GM12878 (cell line): Measurements from ENCODE around the gene CNGA1. TPM values are rescaled to one million over a fixed set of nuclear protein-coding genes. Genes with fewer than 3 reads are reported as not detected.

ENCODE experiments used
- ATAC-seq: fragments of 200-7000 bp; cut with Tn5 transposase; 3 replicates; pipeline ENCODE4 v1.9.1; 2020; ENCODE audit warnings: mild to moderate bottlenecking, moderate library complexity
- BruUV-seq: library from RNA; stranded (reverse); fragments of 400-500 nt; replicated peaks from 2 replicates; lab custom pipeline; 2021; lab: Mats Ljungman, UMichigan
- CTCF ChIA-PET: fragments of 300-600 bp; sonication (Branson Sonifier 250); formaldehyde crosslinking; extraction: SDS; loops from one replicate; lab custom pipeline; 2021; ENCODE audit warnings: inconsistent platforms; lab: Yijun Ruan, JAX
- POLR2A ChIA-PET: fragments of 350-600 bp; formaldehyde crosslinking; extraction: SDS; loops from one replicate; lab custom pipeline; 2021; ENCODE audit warnings: inconsistent platforms; lab: Charles Lee
- RAD21 ChIA-PET: fragments of 300-600 bp; sonication (Branson Sonifier 250); formaldehyde crosslinking; loops from one replicate; lab custom pipeline; 2023; ENCODE audit warnings: antibody characterized with exemption; ENCODE audit not compliant: unreplicated experiment; lab: Charles Lee
- SMC1A ChIA-PET: fragments of 300-600 bp; sonication (Branson Sonifier 250); formaldehyde crosslinking; loops from one replicate; lab custom pipeline; 2023; ENCODE audit not compliant: unreplicated experiment, uncharacterized antibody; lab: Charles Lee
- DNase-seq: peaks from one replicate; pipeline ENCODE4 v3.0.0-alpha.2; 2011; ENCODE audit warnings: low read depth, low spot score
- FAIRE-seq: peaks from 3 replicates; lab custom pipeline; 2011; peaks lifted over from hg19 to GRCh38; lab: Jason Lieb, UNC
- H2AFZ ChIP-seq: 2 replicates; pipeline ENCODE4 v1.6.0; 2011; ENCODE audit warnings: low read depth, low read length, control low read depth; ENCODE audit not compliant: control insufficient read depth
- H3K27ac ChIP-seq: 2 replicates; pipeline ENCODE4 v1.5.1; 2011; ENCODE audit warnings: control low read depth; ENCODE audit not compliant: control insufficient read depth, insufficient read depth
- H3K27me3 ChIP-seq, 2 experiments: replicated peaks in 1 of 2; 2 replicates each; pipeline versions ENCODE4 v1.6.0 to v1.6.1; 2011; ENCODE audit warnings: low read length in 1 of 2; ENCODE audit not compliant: control insufficient read depth in 2 of 2, insufficient read depth in 2 of 2
- H3K36me3 ChIP-seq, 2 experiments: 2 replicates each; pipeline ENCODE4 v1.5.1; 2011; ENCODE audit warnings: low read length in 1 of 2; ENCODE audit not compliant: control insufficient read depth in 2 of 2, insufficient read depth in 2 of 2
- H3K4me1 ChIP-seq: 2 replicates; pipeline ENCODE4 v1.6.1; 2011; ENCODE audit warnings: mild to moderate bottlenecking, low read length, moderate library complexity, mixed read lengths; ENCODE audit not compliant: control insufficient read depth, insufficient read depth
- H3K4me2 ChIP-seq: 2 replicates; pipeline ENCODE4 v1.6.0; 2011; ENCODE audit warnings: control low read depth; ENCODE audit not compliant: control insufficient read depth, insufficient read depth
- H3K4me3 ChIP-seq: fragments of 200-600 bp; sonication (generic); 2 replicates; pipeline ENCODE4 v1.5.1; 2016
- H3K79me2 ChIP-seq: 2 replicates; pipeline ENCODE4 v1.6.0; 2011; ENCODE audit warnings: low read length; ENCODE audit not compliant: control insufficient read depth, insufficient read depth
- H3K9ac ChIP-seq: 2 replicates; pipeline ENCODE4 v1.8.0; 2011; ENCODE audit warnings: low read length, control low read depth, mixed read lengths; ENCODE audit not compliant: control insufficient read depth, insufficient read depth
- H3K9me3 ChIP-seq: replicated peaks from 3 replicates; pipeline ENCODE4 v1.5.1; 2011; ENCODE audit warnings: mild to moderate bottlenecking, low read length; ENCODE audit not compliant: control insufficient read depth, insufficient read depth
- H4K20me1 ChIP-seq: 2 replicates; pipeline ENCODE4 v1.6.0; 2011; ENCODE audit not compliant: control insufficient read depth, insufficient read depth
- BACH1 ChIP-seq: fragments of 450-650 bp; IDR thresholded peaks from 2 replicates; pipeline ENCODE4 v1.6.1; 2017; ENCODE audit warnings: mild to moderate bottlenecking, borderline replicate concordance
- HDAC2 ChIP-seq: fragments of 200-600 bp; sonication (generic); IDR thresholded peaks from 2 replicates; pipeline ENCODE4 v1.6.1; 2017
- IKZF2 ChIP-seq, 2 experiments: fragments of 450-650 bp; IDR thresholded peaks; 2 replicates each; pipeline ENCODE4 v1.6.1; 2017; ENCODE audit warnings: mild to moderate bottlenecking in 2 of 2, moderate library complexity in 2 of 2
- IRF4 ChIP-seq: IDR thresholded peaks from 2 replicates; pipeline ENCODE4 v1.6.1; 2011; ENCODE audit warnings: low read depth, low read length
- KAT2A ChIP-seq: conservative IDR thresholded peaks from 2 replicates; pipeline ENCODE4 v1.6.1; 2011; ENCODE audit warnings: low read depth, low read length; ENCODE audit not compliant: control insufficient read depth
- KLF5 ChIP-seq: fragments of 450-650 bp; IDR thresholded peaks from 2 replicates; pipeline ENCODE4 v1.6.1; 2014; ENCODE audit warnings: mild to moderate bottlenecking; ENCODE audit not compliant: partially characterized antibody
- LARP7 ChIP-seq: fragments of 450-650 bp; IDR thresholded peaks from 2 replicates; pipeline ENCODE4 v1.6.1; 2017; ENCODE audit warnings: mild to moderate bottlenecking
- MEF2B ChIP-seq: fragments of 450-650 bp; IDR thresholded peaks from 2 replicates; pipeline ENCODE4 v1.6.1; 2018; ENCODE audit warnings: mild to moderate bottlenecking, moderate library complexity; ENCODE audit not compliant: partially characterized antibody, poor library complexity, severe bottlenecking
- MTA2 ChIP-seq: fragments of 450-650 bp; IDR thresholded peaks from 2 replicates; pipeline ENCODE4 v1.6.1; 2016; ENCODE audit warnings: low read depth, mild to moderate bottlenecking, moderate library complexity
- MXI1 ChIP-seq: fragments of 150-350 bp; IDR thresholded peaks from 2 replicates; pipeline ENCODE4 v1.6.1; 2011; ENCODE audit warnings: low read depth, mild to moderate bottlenecking, inconsistent platforms, low read length, improper control_type of control experiment
- NBN ChIP-seq: fragments of 450-650 bp; IDR thresholded peaks from 2 replicates; pipeline ENCODE4 v1.6.1; 2016
- NFYA ChIP-seq: IDR thresholded peaks from 2 replicates; pipeline ENCODE4 v1.6.1; 2011; ENCODE audit warnings: low read depth, mild to moderate bottlenecking, low read length, improper control_type of control experiment, borderline replicate concordance
- NR2F1 ChIP-seq: fragments of 450-650 bp; conservative IDR thresholded peaks from 2 replicates; pipeline ENCODE4 v1.6.1; 2017; ENCODE audit warnings: mild to moderate bottlenecking
- POLR2AphosphoS2 ChIP-seq: IDR thresholded peaks from 2 replicates; pipeline ENCODE4 v1.6.1; 2011; ENCODE audit warnings: low read depth, mild to moderate bottlenecking, low read length, improper control_type of control experiment, moderate library complexity
- RAD21 ChIP-seq: IDR thresholded peaks from 2 replicates; pipeline ENCODE4 v1.6.1; 2011; ENCODE audit warnings: mild to moderate bottlenecking, low read depth, low read length, moderate library complexity; ENCODE audit not compliant: insufficient read depth
- SMAD1 ChIP-seq: fragments of 450-650 bp; IDR thresholded peaks from 2 replicates; pipeline ENCODE4 v1.6.1; 2018; ENCODE audit warnings: mild to moderate bottlenecking, low read depth; ENCODE audit not compliant: partially characterized antibody
- SMAD5 ChIP-seq: IDR thresholded peaks from 2 replicates; pipeline ENCODE4 v1.6.1; 2016; ENCODE audit warnings: antibody characterized with exemption, low read depth
- TCF3 ChIP-seq: IDR thresholded peaks from 2 replicates; pipeline ENCODE4 v1.6.1; 2012; ENCODE audit warnings: low read depth, mild to moderate bottlenecking, low read length, borderline replicate concordance; ENCODE audit not compliant: insufficient read depth
- ZNF207 ChIP-seq: fragments of 450-650 bp; IDR thresholded peaks from 2 replicates; pipeline ENCODE4 v1.6.1; 2014; ENCODE audit warnings: antibody characterized with exemption, mild to moderate bottlenecking, borderline replicate concordance
- ZNF217 ChIP-seq: fragments of 450-650 bp; IDR thresholded peaks from 2 replicates; pipeline ENCODE4 v1.6.1; 2017; ENCODE audit warnings: antibody characterized with exemption, mild to moderate bottlenecking
- ZNF622 ChIP-seq: fragments of 450-650 bp; IDR thresholded peaks from 2 replicates; pipeline ENCODE4 v1.6.1; 2017; ENCODE audit warnings: mild to moderate bottlenecking, inconsistent platforms
- WGBS: methylation state at CpG from one replicate; pipeline ENCODE4 v1.1.6; 2016; ENCODE audit warnings: low lambda C conversion rate; ENCODE audit not compliant: insufficient replicate concordance, insufficient coverage; ENCODE audit errors: missing lambda C conversion rate; 5-methylcytosine and 5-hydroxymethylcytosine counted together
- in situ Hi-C: fragments of 300-500 bp; cut with MboI; formaldehyde crosslinking; loops from 9 replicates; pipeline ENCODE4 v1.14.3; 2018; ENCODE audit warnings: mixed read lengths
- intact Hi-C: fragments of 100-400 bp; cut with micrococcal nuclease; formaldehyde crosslinking; loops from one replicate; pipeline ENCODE4 v1.14.2; 2022; ENCODE audit not compliant: unreplicated experiment
- polyA plus RNA-seq, 11 experiments: library from polyadenylated mRNA; depleted of rRNA in 4 of 11; unstranded in 6 of 11; stranded (reverse) in 5 of 11; fragments of >200 nt; fragmentation: Nextera tagmentation in 4 of 11; fragmentation: Illumina TruSeq in 1 of 11; extraction: Ambion mirVana in 4 of 11; extraction: Trizol in 1 of 11; gene quantifications; 1 replicate in 1 of 11; 2 replicates in 10 of 11; pipeline versions ENCODE4 v1.2.1 to v1.2.3, GENCODE V29; 2011 to 2016; ENCODE audit warnings: inconsistent platforms in 2 of 11, missing spikeins in 2 of 11, low read depth in 1 of 11
- total RNA-seq, 4 experiments: library from RNA; depleted of rRNA in 3 of 4; stranded (reverse); fragments of >200 nt in 3 of 4; fragmentation: Illumina TruSeq in 1 of 4; extraction: Trizol in 1 of 4; gene quantifications; 2 replicates each; pipeline versions ENCODE4 v1.2.1 to v1.2.3, GENCODE V29; 2013 to 2021
- TF ChIP-seq, protein P1 (sequence below): IDR thresholded peaks from 2 replicates; pipeline ENCODE4 v1.6.1; 2012; ENCODE audit warnings: low read depth, low read length, improper control_type of control experiment
- TF ChIP-seq, protein P2 (sequence below): IDR thresholded peaks from 2 replicates; pipeline ENCODE4 v1.6.1; 2012; ENCODE audit warnings: low read length, inconsistent platforms

CNGA1 gene
- total and polyA plus RNA-seq, 10 of the 15 experiments (the other 5 are each of a cell fraction or from before 2014, with no cell fraction given): 0.38 to 14.2 (median 5.1) TPM

DNA sequence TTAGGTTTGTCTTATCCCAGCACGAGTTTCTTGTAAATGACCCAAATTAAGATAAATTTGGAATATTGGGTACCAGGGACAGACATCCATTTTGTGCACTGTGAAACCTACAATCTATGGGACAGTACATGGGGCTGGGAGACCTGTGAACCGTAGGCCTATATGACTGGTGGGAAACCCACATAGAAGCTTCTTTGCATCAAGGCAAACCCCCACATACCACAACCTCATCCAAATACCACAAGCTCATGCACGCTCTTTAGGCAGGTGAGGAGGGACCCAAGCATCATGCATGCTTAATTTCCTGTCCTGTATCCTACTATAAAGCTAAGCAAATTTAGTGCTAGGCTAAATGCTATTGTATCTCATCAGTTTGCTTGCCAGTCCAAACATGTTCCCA lies 47.9 kb upstream of the CNGA1 start:
- ATAC-seq (peak; percentile 66), FAIRE-seq (peak; percentile 77), DNase-seq (no peak)
- POLR2A ChIA-PET: no interaction called here
- intact Hi-C loops: loop anchor here (1.0 kb wide), 1 partner anchor 17 kb away; no protein-coding TSS in a partner anchor
- CTCF ChIA-PET: interaction anchor here (1.6 kb wide), 1 partner anchor 32 kb away, joined by 5 read pairs; no protein-coding TSS in a partner anchor
- H3K79me2 ChIP-seq: no peaks in the 10 kb centered on the region
- H3K27me3 ChIP-seq: no peaks in the 10 kb centered on the region
- H3K36me3 ChIP-seq: no peaks in the 10 kb centered on the region
- H3K9ac ChIP-seq: no peak overlapping the region
- SMC1A ChIA-PET: interaction anchor here (0.6 to 2.6 kb wide), 4 partner anchors 15 to 53 kb away, joined by 3 to 10 read pairs (median 6); no protein-coding TSS in a partner anchor
- WGBS: 35% methylated on average over 3 of the region's 3 CpGs
- no peak overlapping the region; the same call in 1 of the 2 replicates for H2AFZ ChIP-seq
- peaks cover 4% of the 10 kb centered on the region; the same call in 2 of the 3 replicates for H3K9me3 ChIP-seq
- BruUV-seq: TSS peak; percentile 49
- no peak overlapping the region for H3K4me3 ChIP-seq
- in situ Hi-C loops: no loop called here
- H4K20me1 ChIP-seq: no peaks in the 10 kb centered on the region
- peaks cover 26% of the 10 kb centered on the region for H3K4me1 ChIP-seq
- RAD21 ChIA-PET: interaction anchor here (1.5 to 3.4 kb wide), 3 partner anchors 16 to 61 kb away, joined by 3 to 14 read pairs (median 7); no protein-coding TSS in a partner anchor
- peak overlapping the region; percentile 42; the same call in 1 of the 2 replicates for H3K27ac ChIP-seq
- no peak overlapping the region; the same call in 1 of the 2 replicates for H3K4me2 ChIP-seq
- no peak for TF ChIP-seq NFYA
- no peak for TF ChIP-seq ZNF207
- TF ChIP-seq MXI1: no peak
- no peak for TF ChIP-seq POLR2AphosphoS2
- no peak for TF ChIP-seq BACH1
- TF ChIP-seq, protein P1, sequence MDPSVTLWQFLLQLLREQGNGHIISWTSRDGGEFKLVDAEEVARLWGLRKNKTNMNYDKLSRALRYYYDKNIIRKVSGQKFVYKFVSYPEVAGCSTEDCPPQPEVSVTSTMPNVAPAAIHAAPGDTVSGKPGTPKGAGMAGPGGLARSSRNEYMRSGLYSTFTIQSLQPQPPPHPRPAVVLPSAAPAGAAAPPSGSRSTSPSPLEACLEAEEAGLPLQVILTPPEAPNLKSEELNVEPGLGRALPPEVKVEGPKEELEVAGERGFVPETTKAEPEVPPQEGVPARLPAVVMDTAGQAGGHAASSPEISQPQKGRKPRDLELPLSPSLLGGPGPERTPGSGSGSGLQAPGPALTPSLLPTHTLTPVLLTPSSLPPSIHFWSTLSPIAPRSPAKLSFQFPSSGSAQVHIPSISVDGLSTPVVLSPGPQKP: no peak
- TF ChIP-seq MTA2: no peak
- TF ChIP-seq IKZF2 (IDR thresholded peaks at IDR 0.05): no peak
- no peak for TF ChIP-seq SMAD5
- TF ChIP-seq KLF5: no peak
- TF ChIP-seq, protein P2, sequence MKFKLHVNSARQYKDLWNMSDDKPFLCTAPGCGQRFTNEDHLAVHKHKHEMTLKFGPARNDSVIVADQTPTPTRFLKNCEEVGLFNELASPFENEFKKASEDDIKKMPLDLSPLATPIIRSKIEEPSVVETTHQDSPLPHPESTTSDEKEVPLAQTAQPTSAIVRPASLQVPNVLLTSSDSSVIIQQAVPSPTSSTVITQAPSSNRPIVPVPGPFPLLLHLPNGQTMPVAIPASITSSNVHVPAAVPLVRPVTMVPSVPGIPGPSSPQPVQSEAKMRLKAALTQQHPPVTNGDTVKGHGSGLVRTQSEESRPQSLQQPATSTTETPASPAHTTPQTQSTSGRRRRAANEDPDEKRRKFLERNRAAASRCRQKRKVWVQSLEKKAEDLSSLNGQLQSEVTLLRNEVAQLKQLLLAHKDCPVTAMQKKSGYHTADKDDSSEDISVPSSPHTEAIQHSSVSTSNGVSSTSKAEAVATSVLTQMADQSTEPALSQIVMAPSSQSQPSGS: peak; percentile 69; the same call in 1 of the 2 replicates
- TF ChIP-seq NR2F1: no peak
- no peak for TF ChIP-seq LARP7
- no peak; the same call in 1 of the 2 replicates for TF ChIP-seq IRF4
- no peak for TF ChIP-seq RAD21
- TF ChIP-seq ZNF622: no peak
- TF ChIP-seq HDAC2: no peak
- TF ChIP-seq MEF2B: no peak
- TF ChIP-seq NBN: no peak
- TF ChIP-seq SMAD1: no peak
- no peak for TF ChIP-seq TCF3
- no peak for TF ChIP-seq KAT2A
- no peak for TF ChIP-seq ZNF217
